ENCODE measurements around the gene RFX8.

Gene RFX8

GRCh38 chr2:101403745-101404144, 71.2 kb downstream of the RFX8 start:
- no peak for DNase-seq (ENCODE audit: low read depth)
- no peak overlapping the region for H3K4me3 ChIP-seq (ENCODE audit: low read depth, low read length)
- no peak for TF ChIP-seq CTCF (IDR thresholded peaks at IDR 0.05; ENCODE audit: control insufficient read depth, extremely low read depth, insufficient read depth)

GRCh38 chr2:101402630-101403029, 72.3 kb downstream of the RFX8 start:
- no peak for DNase-seq (ENCODE audit: low read depth)
- TF ChIP-seq CTCF (IDR thresholded peaks at IDR 0.05; ENCODE audit: control insufficient read depth, extremely low read depth, insufficient read depth): no peak
- H3K4me3 ChIP-seq (ENCODE audit: low read depth, low read length): no peak overlapping the region

GRCh38 chr2:101401906-101402305, 73.0 kb downstream of the RFX8 start:
- TF ChIP-seq CTCF (IDR thresholded peaks at IDR 0.05; ENCODE audit: control insufficient read depth, extremely low read depth, insufficient read depth): no peak

GRCh38 chr2:101401326-101401665, 73.6 kb downstream of the RFX8 start:
- DNase-seq (ENCODE audit: low read depth): no peak
- H3K4me3 ChIP-seq (ENCODE audit: low read depth, low read length): no peak overlapping the region
- TF ChIP-seq CTCF (IDR thresholded peaks at IDR 0.05; ENCODE audit: control insufficient read depth, extremely low read depth, insufficient read depth): no peak

More at GRCh38 chr2:101401906-101402305, 73.0 kb downstream of the RFX8 start:
- H3K4me3 ChIP-seq (ENCODE audit: low read depth, low read length): no peak overlapping the region
- no peak for DNase-seq (ENCODE audit: low read depth)

- no peak overlapping the region for H3K4me3 ChIP-seq (ENCODE audit: low read depth, low read length)
- no peak for TF ChIP-seq CTCF (IDR thresholded peaks at IDR 0.05; ENCODE audit: control insufficient read depth, extremely low read depth, insufficient read depth)
- DNase-seq (ENCODE audit: low read depth): no peak
These were observed 74.2 kb downstream of the RFX8 start for GRCh38 chr2:101400506-101401325.

GRCh38 chr2:101400048-101400447, 74.9 kb downstream of the RFX8 start:
- TF ChIP-seq CTCF (IDR thresholded peaks at IDR 0.05; ENCODE audit: control insufficient read depth, extremely low read depth, insufficient read depth): no peak
- no peak for DNase-seq (ENCODE audit: low read depth)
- no peak overlapping the region for H3K4me3 ChIP-seq (ENCODE audit: low read depth, low read length)

Measured in LNCaP clone FGC (cell line).